H1 (cell line): ENCODE results near the gene NELFCD. TPM values are rescaled to one million over a fixed set of nuclear protein-coding genes. Genes with fewer than 3 reads are reported as not detected.

Experiments used
- CTCF ChIA-PET: fragments of 300-600 bp; sonication (Branson Sonifier 250); formaldehyde crosslinking; loops from one replicate; lab custom pipeline; 2021; ENCODE audit not compliant: partially characterized antibody; lab: Charles Lee
- POLR2A ChIA-PET: fragments of 300-600 bp; sonication (Branson Sonifier 250); formaldehyde crosslinking; loops from one replicate; lab custom pipeline; 2021; ENCODE audit warnings: inconsistent platforms; ENCODE audit not compliant: partially characterized antibody; lab: Charles Lee
- DNase-seq, 2 experiments: peaks; one replicate each; pipeline versions ENCODE4 v3.0.0 to v3.0.0-alpha.2; 2010 to 2022; ENCODE audit warnings: low spot score in 2 of 2, low read depth in 1 of 2, mixed read lengths in 1 of 2
- FAIRE-seq: peaks from 2 replicates; lab custom pipeline; 2011; peaks lifted over from hg19 to GRCh38; lab: Jason Lieb, UNC
- H2AFZ ChIP-seq: 2 replicates; pipeline ENCODE4 v1.8.1; 2012; ENCODE audit warnings: low read length, inconsistent platforms
- H2AK5ac ChIP-seq: 2 replicates; pipeline ENCODE4 v1.6.1; 2013; ENCODE audit warnings: low read depth, low read length
- H2BK120ac ChIP-seq: replicated peaks from 2 replicates; pipeline ENCODE3; 2013; ENCODE audit warnings: low read depth, low read length, inconsistent platforms
- H2BK12ac ChIP-seq: 2 replicates; pipeline ENCODE4 v1.6.1; 2013; ENCODE audit warnings: low read depth, low read length
- H2BK15ac ChIP-seq: 2 replicates; pipeline ENCODE4 v1.6.1; 2013; ENCODE audit warnings: low read length
- H2BK20ac ChIP-seq: 2 replicates; pipeline ENCODE4 v1.6.1; 2013; ENCODE audit warnings: low read length
- H2BK5ac ChIP-seq: 2 replicates; pipeline ENCODE4 v1.6.1; 2013; ENCODE audit warnings: low read depth, low read length
- H3K14ac ChIP-seq: 2 replicates; pipeline ENCODE4 v1.6.1; 2013; ENCODE audit warnings: inconsistent platforms; ENCODE audit not compliant: insufficient read length
- H3K18ac ChIP-seq: 2 replicates; pipeline ENCODE4 v1.6.1; 2013; ENCODE audit warnings: low read length; ENCODE audit errors: extremely low read depth
- H3K23ac ChIP-seq: 2 replicates; pipeline ENCODE4 v1.6.1; 2013; ENCODE audit warnings: inconsistent platforms; ENCODE audit not compliant: insufficient read length
- H3K23me2 ChIP-seq: 2 replicates; pipeline ENCODE4 v1.6.1; 2013; ENCODE audit warnings: low read depth, low read length
- H3K27ac ChIP-seq: 2 replicates; pipeline ENCODE4 v1.6.1; 2011; ENCODE audit warnings: low read depth, low read length, inconsistent platforms
- H3K27me3 ChIP-seq, 4 experiments: replicated peaks in 1 of 4; 1 replicate in 1 of 4; 2 replicates in 3 of 4; pipeline versions ENCODE4 v1.6.1 to v1.8.1; 2011 to 2013; ENCODE audit warnings: low read length in 3 of 4, mild to moderate bottlenecking in 3 of 4, inconsistent platforms in 2 of 4, mixed read lengths in 2 of 4, moderate library complexity in 1 of 4; ENCODE audit not compliant: control insufficient read depth in 3 of 4, insufficient read depth in 3 of 4; ENCODE audit errors: extremely low read depth in 1 of 4
- H3K36me3 ChIP-seq, 4 experiments: 2 replicates each; pipeline versions ENCODE4 v1.6.1 to v1.8.1; 2011 to 2013; ENCODE audit warnings: mild to moderate bottlenecking in 4 of 4, low read length in 3 of 4, moderate library complexity in 2 of 4, control low read depth in 1 of 4, inconsistent platforms in 1 of 4; ENCODE audit not compliant: insufficient read depth in 4 of 4, control insufficient read depth in 2 of 4
- H3K4ac ChIP-seq: replicated peaks from 2 replicates; pipeline ENCODE3; 2013; ENCODE audit warnings: low read length, low read depth, mixed read lengths, inconsistent platforms; ENCODE audit not compliant: insufficient read length
- H3K4me1 ChIP-seq, 4 experiments: replicated peaks in 1 of 4; 1 replicate in 1 of 4; 2 replicates in 3 of 4; pipeline versions ENCODE4 v1.6.1 to v1.8.1; 2011 to 2013; ENCODE audit warnings: low read length in 3 of 4, inconsistent platforms in 2 of 4, mixed read lengths in 1 of 4; ENCODE audit not compliant: insufficient read depth in 4 of 4, control insufficient read depth in 3 of 4
- H3K4me2 ChIP-seq, 2 experiments: 2 replicates each; pipeline versions ENCODE4 v1.6.1 to v1.8.1; 2011 to 2013; ENCODE audit warnings: low read depth in 2 of 2, low read length in 2 of 2, control low read depth in 1 of 2, inconsistent platforms in 1 of 2, mild to moderate bottlenecking in 1 of 2; ENCODE audit not compliant: insufficient read depth in 1 of 2
- H3K4me3 ChIP-seq, 4 experiments: fragments of 200-600, 300-600 bp in 1 of 4; sonication (generic), shearing (Covaris generic), sonication (Bioruptor Twin) in 1 of 4; 2 replicates each; pipeline versions ENCODE4 v1.5.1 to v1.8.1; 2011 to 2016; ENCODE audit warnings: low read length in 4 of 4, low read depth in 3 of 4, control low read depth in 2 of 4, inconsistent platforms in 2 of 4, mild to moderate bottlenecking in 2 of 4, mixed read lengths in 1 of 4, moderate library complexity in 1 of 4; ENCODE audit not compliant: insufficient read depth in 2 of 4; ENCODE audit errors: extremely low read depth in 1 of 4
- H3K56ac ChIP-seq: replicated peaks from 2 replicates; pipeline ENCODE3; 2013; ENCODE audit warnings: low read depth, mild to moderate bottlenecking, mixed read lengths, low read length, inconsistent platforms; ENCODE audit not compliant: insufficient read length
- H3K79me1 ChIP-seq: 2 replicates; pipeline ENCODE4 v1.6.1; 2013; ENCODE audit warnings: low read depth, low read length, control low read depth
- H3K79me2 ChIP-seq, 2 experiments: 2 replicates each; pipeline versions ENCODE4 v1.6.1 to v1.8.1; 2012 to 2013; ENCODE audit warnings: low read length in 2 of 2, mild to moderate bottlenecking in 2 of 2, inconsistent platforms in 1 of 2; ENCODE audit not compliant: insufficient read depth in 2 of 2, control insufficient read depth in 1 of 2
- H3K9ac ChIP-seq, 4 experiments: replicated peaks in 1 of 4; 1 replicate in 1 of 4; 2 replicates in 3 of 4; pipeline versions ENCODE4 v1.6.1 to v1.8.1; 2011 to 2013; ENCODE audit warnings: low read depth in 3 of 4, low read length in 3 of 4, control low read depth in 2 of 4, mild to moderate bottlenecking in 2 of 4, moderate library complexity in 2 of 4, inconsistent platforms in 1 of 4; ENCODE audit errors: extremely low read depth in 1 of 4
- H3K9me3 ChIP-seq, 2 experiments: 2 replicates each; pipeline versions ENCODE4 v1.6.1 to v1.8.1; 2012 to 2013; ENCODE audit warnings: mild to moderate bottlenecking in 2 of 2, moderate library complexity in 2 of 2, control low read depth in 1 of 2, inconsistent platforms in 1 of 2, low read depth in 1 of 2, low read length in 1 of 2, mixed read lengths in 1 of 2; ENCODE audit not compliant: insufficient read depth in 2 of 2
- H4K20me1 ChIP-seq, 2 experiments: replicated peaks in 1 of 2; 2 replicates each; pipeline versions ENCODE3 to v1.8.1; 2011 to 2013; ENCODE audit warnings: inconsistent platforms in 2 of 2, low read length in 2 of 2, mild to moderate bottlenecking in 1 of 2; ENCODE audit not compliant: insufficient read depth in 2 of 2, control insufficient read depth in 1 of 2
- H4K5ac ChIP-seq: 2 replicates; pipeline ENCODE4 v1.6.1; 2013; ENCODE audit warnings: low read length, low read depth, mixed read lengths, inconsistent platforms; ENCODE audit not compliant: insufficient read length
- H4K8ac ChIP-seq: 2 replicates; pipeline ENCODE4 v1.8.0; 2013; ENCODE audit warnings: mild to moderate bottlenecking, moderate library complexity, low read length, inconsistent platforms; ENCODE audit not compliant: insufficient read depth; ENCODE audit errors: extremely low read depth
- H4K91ac ChIP-seq: replicated peaks from 2 replicates; pipeline ENCODE3; 2013; ENCODE audit warnings: low read length, mixed read lengths, inconsistent platforms; ENCODE audit not compliant: insufficient read length
- WGBS, 2 experiments: shearing (Covaris generic) in 1 of 2; methylation state at CpG; one replicate each; pipeline versions ENCODE4 v1.1.6 to v1.1.7; 2013 to 2015; ENCODE audit warnings: low lambda C conversion rate in 2 of 2, mixed read lengths in 2 of 2, inconsistent platforms in 1 of 2, low coverage in 1 of 2, missing lambda C conversion rate in 1 of 2; ENCODE audit not compliant: insufficient replicate concordance in 2 of 2, insufficient coverage in 1 of 2, insufficient read length in 1 of 2; ENCODE audit errors: extremely low coverage in 1 of 2, missing lambda C conversion rate in 1 of 2; 5-methylcytosine and 5-hydroxymethylcytosine counted together
- polyA plus RNA-seq, 7 experiments: library from polyadenylated mRNA; depleted of rRNA in 3 of 7; stranded (reverse) in 5 of 7; unstranded in 2 of 7; fragments of >200 nt in 5 of 7; fragments of 200-250 nt in 2 of 7; gene quantifications; 1 replicate in 5 of 7; 2 replicates in 1 of 7; 4 replicates in 1 of 7; pipeline versions ENCODE4 v1.2.1 to v1.2.3, GENCODE V29; 2011 to 2013; ENCODE audit warnings: missing spikeins in 2 of 7, mixed read lengths in 2 of 7
- total RNA-seq: library from RNA; stranded (reverse); fragmentation: NEBNext Ultra II Directional; extraction: Animal tissue kit (Norgen Biotek cat#: 25700); gene quantifications from 2 replicates; pipeline ENCODE4 v1.2.1, GENCODE V29; 2021

NELFCD gene
- total and polyA plus RNA-seq, 2 of the 8 experiments (the other 6 are each of a cell fraction or from before 2014, with no cell fraction given), result 35.5 to 59.6 TPM

DNA sequence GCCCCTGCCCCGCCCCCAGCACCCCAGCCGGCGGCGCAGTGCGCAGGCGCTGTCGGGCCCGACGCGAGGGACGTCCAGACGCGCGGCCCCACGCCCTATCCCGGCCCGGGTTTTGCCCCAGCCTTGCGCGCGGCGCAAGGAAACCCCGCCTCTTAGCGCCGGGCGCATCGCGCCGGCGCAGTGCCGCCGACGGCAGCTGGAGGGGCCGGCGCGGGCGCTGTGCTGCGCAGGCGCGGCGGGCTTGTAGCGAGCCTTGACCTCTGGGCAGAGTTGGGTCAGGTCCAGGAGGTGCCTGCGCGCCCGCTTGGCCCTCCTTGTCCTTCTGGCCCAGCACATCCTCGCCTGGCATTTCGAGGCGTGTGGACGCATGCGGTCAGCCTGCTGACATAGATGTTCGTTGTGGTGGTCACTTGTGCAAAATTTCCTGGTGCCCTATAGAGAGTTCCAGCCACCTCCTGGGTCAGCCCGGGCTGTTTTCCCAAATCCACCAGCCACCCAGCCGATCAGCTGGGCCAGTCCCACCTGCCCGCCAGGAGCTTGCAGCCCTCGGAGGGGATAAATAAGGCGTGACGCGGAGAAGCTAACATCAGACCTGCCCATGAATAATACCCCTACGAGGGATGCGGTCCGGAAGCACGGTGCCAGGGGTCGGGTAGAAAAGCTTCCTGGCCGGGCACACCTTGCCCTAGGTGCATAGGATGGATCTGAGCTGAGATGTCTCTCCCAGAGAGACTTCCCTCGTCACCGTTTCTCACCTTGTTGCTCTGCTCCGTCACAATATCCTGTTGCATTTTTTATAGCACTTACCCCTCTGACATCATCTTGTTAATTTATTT is 62.0 kb downstream of the NELFCD start:
- no peak overlapping the region for H3K14ac ChIP-seq
- peaks cover 0 to under 1% of the 10 kb centered on the region in 2 experiments for H4K20me1 ChIP-seq
- H3K9ac ChIP-seq, result no peak overlapping the region
- no peak overlapping the region for H3K27ac ChIP-seq
- H2AK5ac ChIP-seq, result no peak overlapping the region
- no peak overlapping the region for H3K4ac ChIP-seq
- H2BK20ac ChIP-seq, result no peak overlapping the region; the same call in 1 of the 2 replicates
- no peak overlapping the region for H2BK120ac ChIP-seq
- H4K8ac ChIP-seq, result peak overlapping the region; percentile 71; the same call in 1 of the 2 replicates
- H3K4me3 ChIP-seq, result peak overlapping the region; percentile 33 to 69 (median 48)
- H2BK5ac ChIP-seq, result peak overlapping the region; percentile 74; the same call in 1 of the 2 replicates
- H2BK15ac ChIP-seq, result 0 out of 2 replicates have a peak overlapping the region, but pooled peaks have one; percentile 12
- H3K23ac ChIP-seq, result no peak overlapping the region
- H3K4me1 ChIP-seq, result peaks cover 0 to 4% (median 0%) of the 10 kb centered on the region in 4 experiments; a peak in 1 of 7 replicates
- H3K23me2 ChIP-seq, result peaks cover 2% of the 10 kb centered on the region; the same call in 1 of the 2 replicates
- POLR2A ChIA-PET, result interaction anchor here (2.1 to 2.4 kb wide), 2 partner anchors 10 to 11 kb away, joined by 5 to 9 read pairs; partner anchors contain the start of gene ATP5F1E
- no peaks in the 10 kb centered on the region; a peak in 1 of 4 replicates for H3K9me3 ChIP-seq
- H4K91ac ChIP-seq, result peak overlapping the region; percentile 80
- 0 out of 2 replicates have a peak overlapping the region, but pooled peaks have one; percentile 16 for H3K18ac ChIP-seq
- DNase-seq (peak; percentile 43 to 94), FAIRE-seq (no peak)
- WGBS, 2 experiments, result 44% methylated on average over 51 of the region's 66 CpGs; no CpG with 5 or more reads in 1 of the 2 experiments
- peaks cover 0 to 1% (median 0%) of the 10 kb centered on the region in 4 experiments; a peak in 2 of 8 replicates for H3K36me3 ChIP-seq
- H3K4me2 ChIP-seq, result peak overlapping the region; percentile 64 to 69
- no peak overlapping the region for H2BK12ac ChIP-seq
- peak overlapping the region; percentile 78; the same call in 1 of the 2 replicates for H2AFZ ChIP-seq
- peaks cover 11 to 35% of the 10 kb centered on the region in 2 experiments; a peak in 3 of 4 replicates for H3K79me2 ChIP-seq
- H4K5ac ChIP-seq, result peak overlapping the region; percentile 50
- no peak overlapping the region for H3K56ac ChIP-seq
- H3K27me3 ChIP-seq, result no peaks in the 10 kb centered on the region
- H3K79me1 ChIP-seq, result no peaks in the 10 kb centered on the region; the same call in 1 of the 2 replicates
- CTCF ChIA-PET, result interaction anchor here (1.1 to 1.2 kb wide), 2 partner anchors 9 to 116 kb away, joined by 3 read pairs; no protein-coding TSS in a partner anchor
